CD4-positive, alpha-beta T cell treated with Interleukin-6 at 100 ng/mL for 8 hours (primary cell): ENCODE data around the gene RASA3.
"Not testable (repeated sequence)": the region's sequence is repeated elsewhere in the genome, so short reads cannot be mapped to it uniquely, and the experiment has no call there.

ENCODE experiments used
- DNase-seq: peaks from one replicate; pipeline ENCODE4 v3.0.0-alpha.2; 2020; ENCODE audit warnings: mixed read lengths, low spot score

RASA3 gene

DNA sequence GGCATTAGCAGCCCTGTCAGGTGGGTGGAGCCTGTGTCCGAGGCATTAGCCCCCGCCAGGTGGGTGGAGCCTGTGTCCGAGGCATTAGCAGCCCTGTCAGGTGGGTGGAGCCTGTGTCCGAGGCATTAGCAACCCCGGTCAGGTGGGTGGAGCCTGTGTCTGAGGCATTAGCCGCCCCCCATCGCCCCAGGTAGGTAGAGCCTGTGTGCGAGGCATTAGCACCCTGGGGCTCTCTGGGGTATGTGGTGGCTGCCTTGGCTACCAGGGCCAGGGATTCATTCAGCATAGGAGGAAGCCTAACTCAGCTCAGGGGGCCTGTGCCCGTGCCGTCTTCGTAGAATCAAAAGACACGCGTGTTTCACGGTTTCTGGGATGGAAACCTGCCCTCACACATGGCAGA is 112.3 kb downstream of the RASA3 start:
- not testable (repeated sequence) for DNase-seq

GRCh38 chr13:114019367-114019766 is 113.1 kb downstream of the RASA3 start:
- DNase-seq, result no peak

DNA sequence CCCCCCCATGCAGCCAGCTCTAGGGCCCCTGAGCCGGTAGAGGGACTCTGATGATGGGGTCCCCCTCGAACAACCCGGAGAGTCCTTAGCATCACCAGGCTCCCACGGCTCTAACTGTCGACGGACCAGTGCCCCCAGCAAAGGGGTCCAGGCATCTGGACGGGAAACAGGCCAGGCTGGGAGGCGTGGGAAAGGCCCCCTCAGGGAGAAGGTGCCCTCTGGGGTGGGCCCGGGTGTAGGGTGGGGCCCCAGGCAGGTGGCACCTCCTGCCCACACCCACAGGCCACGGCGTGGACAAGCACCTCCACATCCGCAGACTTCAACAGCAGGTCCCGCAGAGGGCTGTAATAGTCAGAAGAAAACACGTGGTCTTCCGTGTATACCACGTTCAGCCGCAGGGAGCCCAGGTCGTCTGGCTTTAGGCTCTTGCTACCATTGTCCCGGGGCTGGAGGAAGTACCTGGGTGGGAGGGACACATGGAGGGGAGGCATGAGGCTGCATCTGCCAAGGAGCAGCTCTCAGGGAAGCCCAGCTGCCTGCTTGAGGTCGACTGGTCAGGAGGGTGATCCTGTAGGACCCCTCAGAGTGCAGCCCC is 113.9 kb downstream of the RASA3 start:
- DNase-seq, result no peak

GRCh38 chr13:114017966-114018365 is 114.5 kb downstream of the RASA3 start:
- no peak for DNase-seq

DNA sequence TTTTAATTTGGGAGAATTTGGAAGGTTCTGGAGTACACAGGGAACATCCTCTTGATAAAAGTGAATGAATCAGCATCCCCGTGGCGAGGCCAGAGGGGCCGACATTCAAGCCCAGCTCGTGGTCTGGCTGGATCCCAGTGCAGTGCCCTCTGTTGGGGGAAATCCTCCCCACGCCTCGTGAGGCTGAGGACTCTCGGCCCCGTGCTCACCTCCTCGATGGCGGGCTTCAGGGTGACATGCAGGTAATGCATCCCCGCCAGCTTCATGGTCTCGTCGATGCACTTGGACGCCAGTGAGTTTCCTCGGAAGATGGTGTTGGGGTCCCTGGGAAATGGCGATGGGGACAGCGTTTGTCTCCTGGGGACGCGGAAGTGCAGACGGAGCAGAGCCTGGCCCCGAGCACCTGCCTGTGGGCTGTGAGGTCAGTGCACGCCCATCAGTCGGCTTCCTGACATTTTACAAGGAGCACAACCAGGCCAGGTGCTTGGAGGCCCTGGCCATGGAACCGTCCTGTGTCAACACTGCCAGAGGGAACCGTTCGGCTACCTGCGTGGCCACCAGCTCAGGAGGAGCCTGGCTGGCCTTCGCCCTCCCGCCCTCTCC is 115.3 kb downstream of the RASA3 start:
- DNase-seq, result no peak

DNA sequence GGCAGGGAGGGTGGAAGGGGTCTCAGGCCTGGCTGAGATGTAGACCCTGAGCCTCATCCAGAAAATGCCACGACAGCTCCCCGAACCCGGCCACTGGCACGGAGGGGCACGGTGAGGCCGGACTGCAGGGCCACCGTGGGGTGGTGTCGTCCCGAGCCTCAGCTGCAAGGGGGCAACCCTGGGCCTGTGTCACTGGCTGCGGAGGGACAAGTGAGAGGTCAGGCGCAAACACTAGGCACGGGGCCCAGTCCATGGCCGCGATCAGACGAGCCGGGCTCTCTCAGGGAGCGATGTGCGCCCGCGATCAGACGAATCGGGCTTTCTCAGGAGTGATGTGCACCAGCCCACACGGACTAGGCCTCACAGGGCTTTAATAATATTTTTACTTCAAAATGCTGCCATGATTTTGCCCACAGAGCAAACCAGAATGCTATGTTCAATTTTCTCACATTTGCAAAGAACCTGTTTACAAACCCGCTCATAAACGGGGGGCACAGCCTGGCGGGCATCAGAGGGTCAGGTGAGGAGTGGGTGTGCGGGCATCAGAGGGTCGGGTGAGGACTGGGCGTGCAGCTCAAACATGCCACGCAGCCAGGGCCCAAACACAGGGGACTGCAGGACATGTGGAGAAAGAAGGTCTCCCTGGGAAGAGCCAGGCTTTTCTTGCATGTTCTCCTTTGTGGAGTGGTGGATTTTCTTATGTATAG is 115.9 kb downstream of the RASA3 start:
- DNase-seq, result no peak

- no peak for DNase-seq
These were observed 116.5 kb downstream of the RASA3 start for GRCh38 chr13:114015969-114016295.

DNA sequence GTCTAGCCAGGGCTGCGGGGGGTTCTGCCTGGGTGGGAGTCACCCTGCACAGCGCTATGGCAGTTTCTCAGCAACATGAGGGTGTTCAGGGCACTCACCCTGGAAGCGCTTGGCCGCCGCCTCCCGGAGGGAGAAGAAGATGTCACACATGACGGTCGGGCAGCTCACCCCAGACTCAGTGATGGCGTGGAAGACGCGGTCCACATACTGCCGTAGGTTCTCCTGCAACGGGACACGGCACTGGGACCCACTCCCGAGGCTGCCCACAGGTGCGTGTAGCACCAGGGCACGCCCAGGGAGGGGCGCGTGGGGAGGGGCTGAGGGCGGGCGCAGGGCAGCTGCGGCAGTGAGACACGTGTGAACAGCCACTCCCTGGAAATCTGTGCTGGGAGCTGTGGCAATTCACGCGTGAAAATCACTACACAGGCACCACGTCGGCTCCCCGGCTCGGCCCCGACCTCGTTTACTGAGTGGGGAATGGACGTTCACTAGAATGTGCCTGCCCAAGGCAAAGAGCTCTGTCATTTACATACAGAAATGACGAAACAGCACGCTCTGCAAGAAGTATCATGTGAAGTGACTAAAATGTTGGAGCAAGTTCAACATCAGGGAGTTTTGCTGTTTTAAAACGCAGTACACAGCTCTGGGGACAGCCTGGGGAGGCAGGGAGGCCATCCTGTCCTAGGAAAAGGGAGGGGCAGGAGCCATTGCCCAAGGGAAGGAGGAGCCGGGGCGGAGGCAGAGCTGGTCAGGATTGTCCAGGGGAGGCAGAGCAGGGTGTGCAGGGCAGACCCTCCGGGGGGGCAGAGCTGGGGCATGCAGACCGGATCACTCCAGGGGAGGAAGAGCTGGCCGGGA is 117.1 kb downstream of the RASA3 start:
- DNase-seq, result no peak

GRCh38 chr13:114013952-114014629 is 118.3 kb downstream of the RASA3 start:
- no peak for DNase-seq

DNA sequence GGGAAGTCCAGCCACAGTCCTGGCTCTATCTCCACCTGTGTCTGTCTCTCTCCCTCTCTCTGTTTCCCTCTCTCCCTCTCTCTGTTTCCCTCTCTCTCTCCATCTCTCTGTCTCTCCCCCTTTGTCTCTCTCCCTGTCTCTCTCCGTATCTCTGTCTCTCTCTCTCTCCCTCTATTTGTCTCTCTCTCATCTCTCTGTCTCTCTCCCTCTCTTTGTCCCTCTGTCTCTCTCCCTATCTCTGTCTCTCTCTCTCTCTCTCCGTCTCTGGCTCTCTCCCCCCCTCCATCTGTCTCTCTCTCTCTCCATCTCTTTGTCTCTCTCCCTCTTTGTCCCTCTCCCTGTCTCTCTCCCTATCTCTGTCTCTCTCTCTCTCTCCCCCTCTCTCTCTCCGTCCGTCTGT is 119.1 kb downstream of the RASA3 start:
- DNase-seq, result no peak

- no peak for DNase-seq
These were observed 119.5 kb downstream of the RASA3 start for GRCh38 chr13:114012921-114013320.

GRCh38 chr13:114012141-114012540 is 120.3 kb downstream of the RASA3 start:
- DNase-seq, result no peak

GRCh38 chr13:114011226-114011625 is 121.2 kb downstream of the RASA3 start:
- DNase-seq, result no peak

DNA sequence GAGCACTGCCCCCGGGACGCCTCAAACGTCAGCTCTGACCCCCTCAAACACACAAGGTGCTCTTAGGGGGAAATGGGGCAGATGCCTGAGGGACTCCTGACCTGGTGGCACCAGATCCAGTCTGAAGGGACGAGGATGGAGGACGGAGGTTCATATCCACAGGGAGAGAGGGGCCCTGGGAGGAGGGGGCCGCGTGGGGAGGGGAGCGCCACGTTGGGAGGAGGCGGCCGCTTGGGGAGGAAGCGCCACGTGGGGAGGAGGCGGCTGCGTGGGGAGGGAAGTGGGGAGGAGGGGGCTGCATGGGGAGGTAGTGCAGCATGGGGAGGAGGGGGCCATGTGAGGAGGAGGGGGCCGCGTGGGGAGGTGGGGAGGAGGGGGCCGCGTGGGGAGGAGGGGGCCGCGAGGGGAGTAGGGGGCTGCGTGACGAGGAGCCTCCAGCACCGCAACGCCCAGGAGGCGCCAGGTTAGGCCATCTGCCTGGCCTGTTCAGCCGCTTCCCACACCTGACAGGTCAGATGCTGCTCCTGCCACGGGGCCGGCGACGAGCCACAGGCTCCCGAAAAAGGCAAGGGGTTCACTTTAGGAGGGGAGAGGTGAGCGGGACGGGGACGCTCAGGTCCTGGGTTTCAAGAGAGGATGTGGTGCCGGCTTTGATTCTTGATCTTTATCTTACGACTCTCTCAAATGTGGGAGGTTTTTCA is 121.9 kb downstream of the RASA3 start:
- DNase-seq, result no peak

- no peak for DNase-seq
These were observed 122.6 kb downstream of the RASA3 start for GRCh38 chr13:114009590-114010400.

GRCh38 chr13:114008964-114009589 is 123.3 kb downstream of the RASA3 start:
- no peak for DNase-seq

DNA sequence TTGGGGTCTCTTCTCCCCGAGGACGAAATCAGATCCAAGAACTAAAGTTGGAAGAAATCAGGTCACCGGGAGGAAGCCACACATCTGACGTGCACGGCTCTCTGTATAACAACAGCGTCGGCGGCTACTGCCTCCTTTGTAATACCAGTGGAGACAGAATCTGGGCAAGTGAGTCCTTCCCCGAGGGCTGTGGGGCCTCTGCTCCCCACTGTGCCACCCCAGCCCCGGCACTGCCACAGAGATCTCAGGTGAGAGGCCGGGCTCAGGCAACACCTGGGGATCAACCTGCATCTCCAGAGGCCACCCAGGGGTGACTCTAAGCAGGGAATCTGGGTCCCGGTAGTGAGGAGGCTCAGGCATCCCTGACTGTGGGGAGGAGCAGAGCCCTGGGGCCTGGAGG is 124.9 kb downstream of the RASA3 start:
- no peak for DNase-seq

GRCh38 chr13:114005206-114005724 is 127.2 kb downstream of the RASA3 start:
- DNase-seq, result no peak

GRCh38 chr13:114004420-114005205 is 127.8 kb downstream of the RASA3 start:
- DNase-seq, result no peak
